Stimulated activated CD4-positive, alpha-beta T cell treated with anti-CD3 and anti-CD28 coated beads, Interleukin-2, amount 100 ng/mL, for 24 hours (primary cell): ENCODE data around the gene HYDIN.
"Not testable (repeated sequence)": the region's sequence is repeated elsewhere in the genome, so short reads cannot be mapped to it uniquely, and the experiment has no call there.

Experiments
- DNase-seq, 2 donors: peaks; one replicate each; pipeline ENCODE4 v3.0.0-alpha.2; 2020

HYDIN gene

GRCh38 chr16:71083573-71083972 is 146.9 kb downstream of the HYDIN start:
- DNase-seq = not testable (repeated sequence)

- not testable (repeated sequence) for DNase-seq
Measured at GRCh38 chr16:71080777-71081176, 149.7 kb downstream of the HYDIN start.

GRCh38 chr16:71080262-71080661 is 150.3 kb downstream of the HYDIN start:
- DNase-seq = not testable (repeated sequence)

GRCh38 chr16:71070651-71071050 is 159.9 kb downstream of the HYDIN start:
- DNase-seq = not testable (repeated sequence)

GRCh38 chr16:71069842-71070241 is 160.7 kb downstream of the HYDIN start:
- DNase-seq = not testable (repeated sequence)

- not testable (repeated sequence) for DNase-seq
Measured at GRCh38 chr16:71053897-71054609, 176.5 kb downstream of the HYDIN start.

GRCh38 chr16:71050307-71050706 is 180.2 kb downstream of the HYDIN start:
- DNase-seq = not testable (repeated sequence)

GRCh38 chr16:71039368-71040111 is 191.0 kb downstream of the HYDIN start:
- DNase-seq = not testable (repeated sequence)

GRCh38 chr16:71038421-71038820 is 192.1 kb downstream of the HYDIN start:
- DNase-seq = not testable (repeated sequence)

GRCh38 chr16:71037987-71038386 is 192.5 kb downstream of the HYDIN start:
- DNase-seq = not testable (repeated sequence)

- DNase-seq = not testable (repeated sequence)
Measured at GRCh38 chr16:71028032-71028727, 202.3 kb downstream of the HYDIN start.

GRCh38 chr16:71027511-71027910 is 203.0 kb downstream of the HYDIN start:
- not testable (repeated sequence) for DNase-seq

- DNase-seq = not testable (repeated sequence)
Measured at GRCh38 chr16:71023851-71024439, 206.6 kb downstream of the HYDIN start.

- DNase-seq = not testable (repeated sequence)
Measured at GRCh38 chr16:71021961-71022537, 208.5 kb downstream of the HYDIN start.

- not testable (repeated sequence) for DNase-seq
Measured at GRCh38 chr16:71019067-71019682, 211.3 kb downstream of the HYDIN start.

GRCh38 chr16:71015419-71015818 is 215.1 kb downstream of the HYDIN start:
- DNase-seq = not testable (repeated sequence)

- DNase-seq = not testable (repeated sequence)
Measured at GRCh38 chr16:71009440-71010223, 220.9 kb downstream of the HYDIN start.

- DNase-seq = not testable (repeated sequence)
Measured at GRCh38 chr16:71006516-71006915, 224.0 kb downstream of the HYDIN start.

- DNase-seq = not testable (repeated sequence)
Measured at GRCh38 chr16:70999735-71000134, 230.8 kb downstream of the HYDIN start.

- not testable (repeated sequence) for DNase-seq
Measured at GRCh38 chr16:70995799-70996198, 234.7 kb downstream of the HYDIN start.

GRCh38 chr16:70992511-70992910 is 238.0 kb downstream of the HYDIN start:
- DNase-seq = not testable (repeated sequence)
